Nephron (organoid): ENCODE measurements around the gene LRSAM1.

ENCODE experiments used
- H3K27ac Mint-ChIP-seq, 3 experiments: 2 replicates each; pipeline ENCODE4 v1.8.0; 2020; ENCODE audit warnings: mixed read lengths in 3 of 3, mild to moderate bottlenecking in 2 of 3, moderate library complexity in 1 of 3
- H3K27me3 Mint-ChIP-seq: 2 replicates; pipeline ENCODE4 v1.8.0; 2021; ENCODE audit warnings: low read depth, mild to moderate bottlenecking, moderate library complexity, mixed read lengths
- H3K36me3 Mint-ChIP-seq: 2 replicates; pipeline ENCODE4 v1.8.0; 2020; ENCODE audit warnings: low read depth, mixed read lengths
- H3K4me1 Mint-ChIP-seq: 2 replicates; pipeline ENCODE4 v1.8.0; 2020; ENCODE audit warnings: mixed read lengths
- H3K4me3 Mint-ChIP-seq, 3 experiments: 2 replicates each; pipeline ENCODE4 v1.8.0; 2020; ENCODE audit warnings: mild to moderate bottlenecking in 3 of 3, mixed read lengths in 3 of 3, moderate library complexity in 2 of 3
- H3K9me3 Mint-ChIP-seq: 2 replicates; pipeline ENCODE4 v1.8.0; 2020; ENCODE audit warnings: mixed read lengths
- CTCF ChIP-seq, 3 experiments: fragments of 200-600 bp; sonication (generic); IDR thresholded peaks; one replicate each; pipeline ENCODE4 v1.5.0; 2021; ENCODE audit warnings: antibody characterized with exemption in 3 of 3; ENCODE audit not compliant: unreplicated experiment in 3 of 3

Gene LRSAM1

GRCh38 chr9:127529671-127530070 is 78.4 kb downstream of the LRSAM1 start:
- Mint-ChIP-seq H3K27ac (no peak overlapping the region), H3K27me3 (no peaks in the 10 kb centered on the region), H3K4me3 (no peak overlapping the region), H3K4me1 (peaks cover 17% of the 10 kb centered on the region), H3K9me3 (peaks cover 6% of the 10 kb centered on the region), H3K36me3 (peaks cover 34% of the 10 kb centered on the region)
- no peak for TF ChIP-seq CTCF (IDR thresholded peaks at IDR 0.05; ENCODE audit: unreplicated experiment in 3 of 3)

- TF ChIP-seq CTCF (IDR thresholded peaks at IDR 0.05; ENCODE audit: unreplicated experiment in 3 of 3), result no peak
- Mint-ChIP-seq H3K9me3 (peaks cover 2% of the 10 kb centered on the region), H3K27me3 (no peaks in the 10 kb centered on the region), H3K4me3 (no peak overlapping the region), H3K27ac (no peak overlapping the region), H3K36me3 (peaks cover 27% of the 10 kb centered on the region), H3K4me1 (peaks cover 19% of the 10 kb centered on the region)
Measured at GRCh38 chr9:127530206-127530941, 79.1 kb downstream of the LRSAM1 start.

- no peak overlapping the region for H3K4me3 Mint-ChIP-seq
- peaks cover 16% of the 10 kb centered on the region for H3K4me1 Mint-ChIP-seq
- no peak for TF ChIP-seq CTCF (IDR thresholded peaks at IDR 0.05; ENCODE audit: unreplicated experiment in 3 of 3)
- peak overlapping the region in 1 of 3 experiments; percentile 43 for H3K27ac Mint-ChIP-seq
- H3K27me3 Mint-ChIP-seq, result no peaks in the 10 kb centered on the region
- peaks cover 15% of the 10 kb centered on the region for H3K36me3 Mint-ChIP-seq
- H3K9me3 Mint-ChIP-seq, result no peaks in the 10 kb centered on the region
Measured at GRCh38 chr9:127531676-127532075, 80.4 kb downstream of the LRSAM1 start.

GRCh38 chr9:127534250-127534906 is 83.1 kb downstream of the LRSAM1 start:
- Mint-ChIP-seq H3K4me3 (no peak overlapping the region), H3K27ac (peak overlapping the region; percentile 55 to 93 (median 77)), H3K36me3 (peaks cover 4% of the 10 kb centered on the region), H3K27me3 (no peaks in the 10 kb centered on the region), H3K4me1 (peaks cover 18% of the 10 kb centered on the region), H3K9me3 (no peaks in the 10 kb centered on the region)
- no peak for TF ChIP-seq CTCF (IDR thresholded peaks at IDR 0.05; ENCODE audit: unreplicated experiment in 3 of 3)

GRCh38 chr9:127534931-127535330 is 83.6 kb downstream of the LRSAM1 start:
- H3K9me3 Mint-ChIP-seq, result no peaks in the 10 kb centered on the region
- H3K27ac Mint-ChIP-seq, result peak overlapping the region; percentile 55 to 93 (median 77)
- TF ChIP-seq CTCF (IDR thresholded peaks at IDR 0.05; ENCODE audit: unreplicated experiment in 3 of 3), result no peak
- no peak overlapping the region for H3K4me3 Mint-ChIP-seq
- no peaks in the 10 kb centered on the region for H3K27me3 Mint-ChIP-seq
- peaks cover 18% of the 10 kb centered on the region for H3K4me1 Mint-ChIP-seq
- peaks cover 4% of the 10 kb centered on the region for H3K36me3 Mint-ChIP-seq
